ENCODE measurements around the gene ANKRD13B. TPM values are rescaled to one million over a fixed set of nuclear protein-coding genes. Genes with fewer than 3 reads are reported as not detected.

Gene ANKRD13B
- total RNA-seq, 1 donor from 2014 or later: 16.7 TPM

DNA sequence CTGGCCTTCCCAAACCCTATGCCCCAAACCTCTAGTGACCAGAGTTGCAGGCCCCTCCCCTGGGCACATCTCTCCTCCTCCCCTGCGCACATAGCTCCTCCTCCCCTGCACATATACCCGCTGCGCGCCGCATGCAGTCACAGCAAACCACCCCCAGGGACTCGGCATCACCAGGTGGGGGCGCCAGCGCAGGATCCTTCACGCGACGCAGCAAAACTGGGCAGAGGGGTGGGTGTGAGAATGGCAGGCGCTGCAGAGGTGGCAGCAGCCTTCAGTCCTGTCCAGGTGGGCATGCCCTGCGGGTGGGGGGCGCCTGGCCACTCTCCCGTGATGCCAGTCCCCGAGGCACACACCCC, 24.2 kb downstream of the ANKRD13B start:
- H3K4me3 ChIP-seq: peak overlapping the region; percentile 27 to 62

DNA sequence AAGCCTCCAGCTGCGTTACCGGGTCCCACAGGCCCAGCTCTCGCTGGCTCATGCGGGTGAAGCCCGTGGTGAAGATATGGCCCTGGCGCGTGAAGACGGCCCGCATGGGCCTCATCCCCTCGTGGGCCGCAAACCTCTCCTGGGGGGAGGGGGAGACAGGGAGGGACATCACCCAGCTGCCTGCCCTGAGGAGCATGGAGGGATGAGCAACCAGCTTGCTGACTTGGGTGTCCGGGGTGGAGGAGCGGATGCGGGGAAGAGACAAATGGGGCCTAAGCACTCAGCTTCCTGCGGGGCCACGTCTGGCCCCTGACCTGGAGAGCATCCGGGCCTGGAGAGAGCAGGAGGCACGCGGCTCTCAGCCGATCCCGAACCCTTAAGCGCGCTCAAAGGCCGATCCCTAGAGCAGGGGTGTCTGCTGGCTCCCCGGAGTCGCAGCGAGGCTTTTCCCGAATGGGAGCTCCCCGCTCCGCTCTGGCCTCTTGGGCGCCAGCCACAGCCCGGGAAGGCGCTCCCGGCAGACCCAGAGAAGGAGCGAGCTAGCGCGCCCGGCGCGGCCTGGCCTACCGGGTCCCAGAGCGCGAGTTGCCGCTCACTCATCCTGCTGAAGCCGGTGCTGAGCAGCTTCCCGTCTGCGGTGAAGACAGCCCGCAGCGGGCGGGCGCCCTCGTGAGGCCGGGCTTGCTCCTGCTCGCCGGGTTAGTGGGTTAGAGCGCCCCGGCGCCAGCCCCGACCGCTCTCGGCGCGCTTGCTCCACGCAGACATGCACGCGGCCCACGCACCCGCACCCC, 24.7 kb downstream of the ANKRD13B start:
- DNase-seq (ENCODE audit: low spot score in 2 of 2): peak; percentile 46 to 85
- no peaks in the 10 kb centered on the region for H3K9me3 ChIP-seq
- H3K27ac ChIP-seq: no peak overlapping the region
- intact Hi-C loops (cut with DNase I): loop anchor here (1.0 to 2.0 kb wide), 2 partner anchors 37 to 161 kb away; no protein-coding TSS in a partner anchor
- peak overlapping the region; percentile 27 to 62 for H3K4me3 ChIP-seq
- H3K4me1 ChIP-seq: peaks cover 20 to 38% of the 10 kb centered on the region in 2 donors
- no peaks in the 10 kb centered on the region for H3K36me3 ChIP-seq
- TF ChIP-seq, protein P1, sequence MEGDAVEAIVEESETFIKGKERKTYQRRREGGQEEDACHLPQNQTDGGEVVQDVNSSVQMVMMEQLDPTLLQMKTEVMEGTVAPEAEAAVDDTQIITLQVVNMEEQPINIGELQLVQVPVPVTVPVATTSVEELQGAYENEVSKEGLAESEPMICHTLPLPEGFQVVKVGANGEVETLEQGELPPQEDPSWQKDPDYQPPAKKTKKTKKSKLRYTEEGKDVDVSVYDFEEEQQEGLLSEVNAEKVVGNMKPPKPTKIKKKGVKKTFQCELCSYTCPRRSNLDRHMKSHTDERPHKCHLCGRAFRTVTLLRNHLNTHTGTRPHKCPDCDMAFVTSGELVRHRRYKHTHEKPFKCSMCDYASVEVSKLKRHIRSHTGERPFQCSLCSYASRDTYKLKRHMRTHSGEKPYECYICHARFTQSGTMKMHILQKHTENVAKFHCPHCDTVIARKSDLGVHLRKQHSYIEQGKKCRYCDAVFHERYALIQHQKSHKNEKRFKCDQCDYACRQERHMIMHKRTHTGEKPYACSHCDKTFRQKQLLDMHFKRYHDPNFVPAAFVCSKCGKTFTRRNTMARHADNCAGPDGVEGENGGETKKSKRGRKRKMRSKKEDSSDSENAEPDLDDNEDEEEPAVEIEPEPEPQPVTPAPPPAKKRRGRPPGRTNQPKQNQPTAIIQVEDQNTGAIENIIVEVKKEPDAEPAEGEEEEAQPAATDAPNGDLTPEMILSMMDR (IDR thresholded peaks at IDR 0.05): peak; percentile 48 to 66 (median 58)
- H3K27me3 ChIP-seq: no peaks in the 10 kb centered on the region

More for the DNA sequence above, 24.2 kb downstream of the ANKRD13B start:
- intact Hi-C loops (cut with DNase I): loop anchor here (1.0 kb wide), 1 partner anchor 37 kb away; no protein-coding TSS in a partner anchor
- TF ChIP-seq, protein P1 (IDR thresholded peaks at IDR 0.05): peak; percentile 64 to 72 (median 67)
- Histone ChIP-seq H3K27me3 (no peaks in the 10 kb centered on the region), H3K27ac (no peak overlapping the region), H3K4me1 (peaks cover 18 to 38% of the 10 kb centered on the region in 2 donors), H3K9me3 (no peaks in the 10 kb centered on the region), H3K36me3 (no peaks in the 10 kb centered on the region)
- peak; percentile 54 to 90 for DNase-seq (ENCODE audit: low spot score in 2 of 2)

DNA sequence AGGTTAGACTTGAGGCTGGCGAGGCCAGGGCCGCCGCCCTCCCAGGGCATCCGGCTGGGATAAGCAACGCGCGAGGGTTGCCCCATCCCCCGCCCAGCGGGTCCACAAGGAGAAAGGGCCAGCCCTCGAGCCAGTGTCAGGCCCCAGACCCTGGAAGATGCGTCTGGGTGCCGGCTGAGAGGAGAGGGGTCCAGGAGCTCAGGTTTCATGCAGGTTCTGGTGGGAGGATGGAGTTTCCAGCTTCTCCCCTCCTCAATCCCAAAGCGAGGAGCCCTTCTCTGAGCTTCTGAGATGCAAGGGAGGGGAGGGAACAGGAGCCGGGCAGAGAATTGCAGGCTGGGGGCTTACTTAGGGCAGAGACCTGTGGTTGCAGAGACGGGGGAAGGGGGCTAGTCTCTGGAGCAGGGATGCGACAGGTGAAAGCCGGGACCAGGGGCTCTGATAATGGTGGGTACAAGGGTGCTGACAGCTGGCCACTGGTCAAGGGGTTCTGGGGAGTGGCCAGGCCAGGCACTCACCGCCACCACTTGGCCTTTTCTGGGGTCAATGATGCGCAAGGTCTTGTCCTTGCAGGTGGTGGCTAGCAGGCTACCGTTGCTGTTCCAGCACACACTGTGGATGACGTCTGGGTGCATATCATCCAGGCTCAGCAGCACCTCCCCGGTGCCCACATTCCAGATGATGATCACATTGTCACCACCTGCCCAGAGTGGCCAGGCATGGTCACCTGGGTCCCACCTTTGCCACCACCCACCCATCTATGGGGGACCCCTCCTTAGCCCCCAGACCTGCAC, 25.5 kb downstream of the ANKRD13B start:
- H3K36me3 ChIP-seq: no peaks in the 10 kb centered on the region
- no peak overlapping the region for H3K27ac ChIP-seq
- TF ChIP-seq, protein P1 (IDR thresholded peaks at IDR 0.05): no peak
- no peaks in the 10 kb centered on the region for H3K9me3 ChIP-seq
- DNase-seq (ENCODE audit: low spot score in 2 of 2): no peak
- peak overlapping the region in 1 of 2 donors; percentile 62 for H3K4me3 ChIP-seq
- intact Hi-C loops (cut with DNase I): loop anchor here (2.0 kb wide), 1 partner anchor 160 kb away; no protein-coding TSS in a partner anchor
- peaks cover 20 to 35% of the 10 kb centered on the region in 2 donors for H3K4me1 ChIP-seq
- no peaks in the 10 kb centered on the region for H3K27me3 ChIP-seq

DNA sequence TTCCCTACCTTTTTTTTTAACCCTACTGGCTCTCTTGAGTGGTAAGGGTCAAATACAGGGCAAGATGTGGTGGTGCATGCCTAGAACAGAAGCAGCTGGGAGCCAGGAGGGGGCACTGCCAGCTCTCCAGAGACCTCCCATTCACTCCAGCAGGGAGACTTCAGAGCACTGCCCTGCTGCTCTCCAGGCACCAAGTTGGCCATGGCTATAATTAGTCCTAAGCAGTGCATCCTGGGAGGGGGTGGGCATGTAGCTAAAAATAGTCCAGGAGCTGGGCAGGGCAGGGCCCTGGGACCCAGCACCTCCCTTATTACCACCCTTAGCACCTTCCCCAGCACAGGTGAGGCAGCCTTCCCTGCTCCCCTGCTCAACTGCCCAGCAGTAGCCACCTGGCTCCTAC, 26.3 kb downstream of the ANKRD13B start:
- H3K27ac ChIP-seq: no peak overlapping the region
- H3K36me3 ChIP-seq: no peaks in the 10 kb centered on the region
- intact Hi-C loops (cut with DNase I): loop anchor here (2.0 kb wide), 1 partner anchor 160 kb away; no protein-coding TSS in a partner anchor
- H3K27me3 ChIP-seq: no peaks in the 10 kb centered on the region
- no peak for DNase-seq (ENCODE audit: low spot score in 2 of 2)
- H3K4me3 ChIP-seq: no peak overlapping the region
- H3K4me1 ChIP-seq: peaks cover 18 to 29% of the 10 kb centered on the region in 2 donors
- TF ChIP-seq, protein P1 (IDR thresholded peaks at IDR 0.05): peak in 2 of 3 experiments; percentile 17 to 20
- H3K9me3 ChIP-seq: no peaks in the 10 kb centered on the region

DNA sequence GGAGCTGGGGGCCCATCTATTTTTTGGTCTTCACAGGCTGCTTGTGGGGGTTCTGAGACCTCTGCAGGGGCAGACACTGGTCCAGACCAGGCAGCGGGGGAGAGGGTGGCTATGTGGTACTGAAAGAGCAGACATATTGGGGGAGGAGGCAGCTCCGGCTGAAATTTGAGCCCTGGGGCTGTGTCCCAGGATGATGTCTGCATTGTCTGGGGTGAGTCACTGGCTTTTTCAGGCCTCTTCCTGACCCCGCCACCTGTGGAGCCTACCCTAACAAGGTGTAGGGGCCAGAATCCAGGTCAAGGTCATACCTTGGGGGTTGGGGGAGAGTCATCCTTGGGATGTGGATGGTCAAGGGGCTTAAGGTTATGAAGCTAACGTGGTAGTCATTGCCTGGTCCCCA, 27.3 kb downstream of the ANKRD13B start:
- TF ChIP-seq, protein P1 (IDR thresholded peaks at IDR 0.05): no peak
- Histone ChIP-seq H3K9me3 (no peaks in the 10 kb centered on the region), H3K4me1 (peaks cover 18 to 27% of the 10 kb centered on the region in 2 donors), H3K27me3 (no peaks in the 10 kb centered on the region), H3K36me3 (no peaks in the 10 kb centered on the region), H3K4me3 (no peak overlapping the region), H3K27ac (no peak overlapping the region)
- no peak for DNase-seq (ENCODE audit: low spot score in 2 of 2)
- intact Hi-C loops (cut with DNase I): no loop called here
